Fibroblast of lung (primary cell): ENCODE measurements around the gene ADGRV1.

ENCODE experiments used
- EZH2 ChIP-seq: IDR thresholded peaks from 2 replicates; pipeline ENCODE4 v1.5.1; 2012; ENCODE audit warnings: low read length, control low read depth, mild to moderate bottlenecking; ENCODE audit errors: missing control alignments
- TF ChIP-seq, protein P1 (sequence below), 2 donors: IDR thresholded peaks in 1 of 2; conservative IDR thresholded peaks in 1 of 2; 1 replicate in 1 of 2; 2 replicates in 1 of 2; pipeline ENCODE4 v1.5.1; 2011 to 2012; ENCODE audit warnings: low read length in 2 of 2, control low read depth in 1 of 2, inconsistent platforms in 1 of 2, low read depth in 1 of 2, mild to moderate bottlenecking in 1 of 2

DNA sequence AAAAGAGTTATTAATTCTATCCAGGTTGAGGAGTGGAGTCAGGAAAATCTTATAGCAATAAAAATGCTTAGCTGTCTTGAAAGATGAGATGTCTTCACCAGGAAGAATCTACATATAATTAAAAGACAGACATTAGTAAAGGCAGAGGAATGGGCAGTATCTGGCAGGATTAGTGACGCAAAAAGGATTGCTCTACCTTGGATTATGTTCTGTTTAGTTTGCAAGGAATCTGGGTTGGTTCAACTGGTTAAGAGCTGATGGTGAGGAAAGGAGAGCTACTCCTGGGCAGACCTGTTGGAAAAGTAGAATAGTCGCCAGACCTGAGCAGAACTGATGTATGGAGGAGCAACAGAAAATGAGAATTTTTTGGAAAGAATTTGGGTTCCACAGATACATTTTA, 318.5 kb downstream of the ADGRV1 start:
- TF ChIP-seq, protein P1, sequence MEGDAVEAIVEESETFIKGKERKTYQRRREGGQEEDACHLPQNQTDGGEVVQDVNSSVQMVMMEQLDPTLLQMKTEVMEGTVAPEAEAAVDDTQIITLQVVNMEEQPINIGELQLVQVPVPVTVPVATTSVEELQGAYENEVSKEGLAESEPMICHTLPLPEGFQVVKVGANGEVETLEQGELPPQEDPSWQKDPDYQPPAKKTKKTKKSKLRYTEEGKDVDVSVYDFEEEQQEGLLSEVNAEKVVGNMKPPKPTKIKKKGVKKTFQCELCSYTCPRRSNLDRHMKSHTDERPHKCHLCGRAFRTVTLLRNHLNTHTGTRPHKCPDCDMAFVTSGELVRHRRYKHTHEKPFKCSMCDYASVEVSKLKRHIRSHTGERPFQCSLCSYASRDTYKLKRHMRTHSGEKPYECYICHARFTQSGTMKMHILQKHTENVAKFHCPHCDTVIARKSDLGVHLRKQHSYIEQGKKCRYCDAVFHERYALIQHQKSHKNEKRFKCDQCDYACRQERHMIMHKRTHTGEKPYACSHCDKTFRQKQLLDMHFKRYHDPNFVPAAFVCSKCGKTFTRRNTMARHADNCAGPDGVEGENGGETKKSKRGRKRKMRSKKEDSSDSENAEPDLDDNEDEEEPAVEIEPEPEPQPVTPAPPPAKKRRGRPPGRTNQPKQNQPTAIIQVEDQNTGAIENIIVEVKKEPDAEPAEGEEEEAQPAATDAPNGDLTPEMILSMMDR (conservative IDR thresholded peaks at IDR 0.05 in 1 of 2, IDR thresholded peaks at IDR 0.05 in 1 of 2; ENCODE audit: low read depth in 1 of 2, low read length in 2 of 2): no peak
- no peak for TF ChIP-seq EZH2
